ENCODE measurements around the gene DDHD1. TPM values are rescaled to one million over a fixed set of nuclear protein-coding genes. Genes with fewer than 3 reads are reported as not detected.
"Not testable (repeated sequence)": the region's sequence is repeated elsewhere in the genome, so short reads cannot be mapped to it uniquely, and the experiment has no call there.

Gene DDHD1
- total RNA-seq, 1 experiment from 2014 or later: 10.6 TPM

DNA sequence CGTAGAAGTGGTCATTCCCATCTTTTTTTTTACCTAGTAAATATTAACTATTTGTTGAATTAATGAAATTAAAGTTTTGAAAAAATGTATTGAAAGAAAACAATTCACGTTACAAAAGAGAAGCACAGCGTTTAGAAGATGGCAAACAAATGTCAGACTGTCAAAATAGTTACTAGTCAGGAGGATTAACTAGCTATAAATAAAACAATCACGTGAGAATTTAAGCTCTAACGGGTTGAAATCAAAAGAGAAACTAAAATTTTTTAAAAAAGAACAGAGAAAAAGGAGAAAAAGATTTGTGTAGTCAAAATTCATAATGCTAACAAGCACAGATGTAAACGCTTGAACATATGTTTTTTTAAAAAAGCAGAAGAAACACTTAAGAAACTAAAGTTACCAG, 26.4 kb downstream of the DDHD1 start:
- Histone ChIP-seq H3K79me2 (ENCODE audit: low read length) (no peaks in the 10 kb centered on the region), H3K36me3 (ENCODE audit: low read depth, low read length) (no peaks in the 10 kb centered on the region), H3K9me2 (replicated peaks; ENCODE audit: low read length) (no peaks in the 10 kb centered on the region), H3K9me3 (ENCODE audit: low read length) (no peaks in the 10 kb centered on the region), H4K20me1 (ENCODE audit: low read length) (no peaks in the 10 kb centered on the region), H3K9ac (ENCODE audit: low read length) (no peak overlapping the region), H2AFZ (ENCODE audit: low read length) (no peak overlapping the region), H3K27ac (ENCODE audit: low read length) (no peak overlapping the region), H3K4me1 (ENCODE audit: insufficient read depth, low read length) (no peaks in the 10 kb centered on the region), H3K27me3 (ENCODE audit: low read length) (no peaks in the 10 kb centered on the region), H3K4me2 (ENCODE audit: low read length) (no peak overlapping the region), H3K4me3 (ENCODE audit: low read length) (no peak overlapping the region), H3F3A (ENCODE audit: low read length, unreplicated experiment) (no peaks in the 10 kb centered on the region)
- ATAC-seq (no peak), DNase-seq (no peak)
- intact Hi-C loops (cut with micrococcal nuclease): no loop called here
- ChIA-PET CTCF (no interaction called here), POLR2A (ENCODE audit: unreplicated experiment) (no interaction called here)
- BruUV-seq (replicated peaks): no TSS peak
- TF ChIP-seq, protein P1, sequence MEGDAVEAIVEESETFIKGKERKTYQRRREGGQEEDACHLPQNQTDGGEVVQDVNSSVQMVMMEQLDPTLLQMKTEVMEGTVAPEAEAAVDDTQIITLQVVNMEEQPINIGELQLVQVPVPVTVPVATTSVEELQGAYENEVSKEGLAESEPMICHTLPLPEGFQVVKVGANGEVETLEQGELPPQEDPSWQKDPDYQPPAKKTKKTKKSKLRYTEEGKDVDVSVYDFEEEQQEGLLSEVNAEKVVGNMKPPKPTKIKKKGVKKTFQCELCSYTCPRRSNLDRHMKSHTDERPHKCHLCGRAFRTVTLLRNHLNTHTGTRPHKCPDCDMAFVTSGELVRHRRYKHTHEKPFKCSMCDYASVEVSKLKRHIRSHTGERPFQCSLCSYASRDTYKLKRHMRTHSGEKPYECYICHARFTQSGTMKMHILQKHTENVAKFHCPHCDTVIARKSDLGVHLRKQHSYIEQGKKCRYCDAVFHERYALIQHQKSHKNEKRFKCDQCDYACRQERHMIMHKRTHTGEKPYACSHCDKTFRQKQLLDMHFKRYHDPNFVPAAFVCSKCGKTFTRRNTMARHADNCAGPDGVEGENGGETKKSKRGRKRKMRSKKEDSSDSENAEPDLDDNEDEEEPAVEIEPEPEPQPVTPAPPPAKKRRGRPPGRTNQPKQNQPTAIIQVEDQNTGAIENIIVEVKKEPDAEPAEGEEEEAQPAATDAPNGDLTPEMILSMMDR (conservative IDR thresholded peaks at IDR 0.05; ENCODE audit: low read depth, low read length): no peak
- TF ChIP-seq EZH2phosphoT487 (IDR thresholded peaks at IDR 0.05; ENCODE audit: borderline replicate concordance, low read length) (no peak), EZH2 (IDR thresholded peaks at IDR 0.05; ENCODE audit: low read length, unreplicated experiment) (no peak)

DNA sequence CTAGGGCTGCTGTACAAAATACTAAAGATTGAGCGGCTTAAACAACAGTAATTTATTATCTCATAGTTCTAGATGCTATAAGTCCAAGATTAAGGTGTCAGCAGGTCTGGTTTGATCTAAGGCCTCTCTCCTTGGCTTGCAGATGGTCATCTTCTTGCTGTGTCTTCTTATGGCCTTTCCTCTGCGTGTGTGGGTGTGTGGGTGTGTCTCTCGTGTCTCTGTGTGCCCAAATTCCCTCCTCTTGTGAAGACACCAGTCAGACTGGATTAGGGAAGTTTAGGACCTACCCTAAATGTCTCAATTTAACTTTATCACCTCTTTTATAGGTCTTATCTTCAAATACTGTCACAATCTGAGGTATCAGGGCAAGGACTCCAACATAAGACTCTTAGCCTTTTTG, 28.3 kb downstream of the DDHD1 start:
- no peaks in the 10 kb centered on the region for H3K9me3 ChIP-seq (ENCODE audit: low read length)
- POLR2A ChIA-PET (ENCODE audit: unreplicated experiment): interaction anchor here (0.6 kb wide), 1 partner anchor 26 kb away, joined by 3 read pairs; no protein-coding TSS in a partner anchor
- intact Hi-C loops (cut with micrococcal nuclease): no loop called here

DNA sequence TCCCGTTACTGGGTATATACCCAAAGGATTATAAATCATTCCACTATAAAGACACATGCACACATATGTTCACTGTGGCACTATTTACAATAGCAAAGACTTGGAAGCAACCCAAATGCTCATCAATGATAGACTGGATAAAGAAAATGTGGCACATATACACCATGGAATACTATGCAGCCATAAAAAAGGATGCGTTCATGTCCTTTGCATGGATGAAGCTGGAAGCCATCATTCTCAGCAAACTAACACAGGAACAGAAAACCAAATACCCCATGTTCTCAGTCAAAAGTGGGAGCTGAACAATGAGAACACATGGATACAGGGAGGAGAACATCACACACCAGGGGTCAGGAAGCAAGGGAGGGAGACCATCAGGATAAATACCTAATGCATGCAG, 31.7 kb downstream of the DDHD1 start:
- H3K4me3 ChIP-seq (ENCODE audit: low read length); CTCF ChIA-PET; H3K27ac ChIP-seq (ENCODE audit: low read length); H3K36me3 ChIP-seq (ENCODE audit: low read depth, low read length); H3K9me2 ChIP-seq (replicated peaks; ENCODE audit: low read length); intact Hi-C loops (cut with micrococcal nuclease); H3K79me2 ChIP-seq (ENCODE audit: low read length); H3F3A ChIP-seq (ENCODE audit: low read length, unreplicated experiment); POLR2A ChIA-PET (ENCODE audit: unreplicated experiment); H3K9ac ChIP-seq (ENCODE audit: low read length); H4K20me1 ChIP-seq (ENCODE audit: low read length); H3K27me3 ChIP-seq (ENCODE audit: low read length); ATAC-seq; DNase-seq; H3K4me1 ChIP-seq (ENCODE audit: insufficient read depth, low read length); H3K9me3 ChIP-seq (ENCODE audit: low read length); H2AFZ ChIP-seq (ENCODE audit: low read length); H3K4me2 ChIP-seq (ENCODE audit: low read length); BruUV-seq (replicated peaks): not testable (repeated sequence)

More for the DNA sequence above, 28.3 kb downstream of the DDHD1 start:
- H3K9ac ChIP-seq (ENCODE audit: low read length): no peak overlapping the region
- TF ChIP-seq EZH2 (IDR thresholded peaks at IDR 0.05; ENCODE audit: low read length, unreplicated experiment) (no peak), EZH2phosphoT487 (IDR thresholded peaks at IDR 0.05; ENCODE audit: borderline replicate concordance, low read length) (no peak)
- TF ChIP-seq, protein P1 (conservative IDR thresholded peaks at IDR 0.05; ENCODE audit: low read depth, low read length): no peak
- no peaks in the 10 kb centered on the region for H3K36me3 ChIP-seq (ENCODE audit: low read depth, low read length)
- DNase-seq (no peak), ATAC-seq (no peak)
- no peaks in the 10 kb centered on the region for H3K9me2 ChIP-seq (replicated peaks; ENCODE audit: low read length)
- H3K27ac ChIP-seq (ENCODE audit: low read length): no peak overlapping the region
- no TSS peak for BruUV-seq (replicated peaks)
- H3F3A ChIP-seq (ENCODE audit: low read length, unreplicated experiment): no peaks in the 10 kb centered on the region
- no peaks in the 10 kb centered on the region for H3K4me1 ChIP-seq (ENCODE audit: insufficient read depth, low read length)
- no peaks in the 10 kb centered on the region for H3K79me2 ChIP-seq (ENCODE audit: low read length)
- no peaks in the 10 kb centered on the region for H4K20me1 ChIP-seq (ENCODE audit: low read length)
- no peaks in the 10 kb centered on the region for H3K27me3 ChIP-seq (ENCODE audit: low read length)
- CTCF ChIA-PET: no interaction called here
- H3K4me2 ChIP-seq (ENCODE audit: low read length): no peak overlapping the region
- no peak overlapping the region for H3K4me3 ChIP-seq (ENCODE audit: low read length)
- H2AFZ ChIP-seq (ENCODE audit: low read length): no peak overlapping the region

DNA sequence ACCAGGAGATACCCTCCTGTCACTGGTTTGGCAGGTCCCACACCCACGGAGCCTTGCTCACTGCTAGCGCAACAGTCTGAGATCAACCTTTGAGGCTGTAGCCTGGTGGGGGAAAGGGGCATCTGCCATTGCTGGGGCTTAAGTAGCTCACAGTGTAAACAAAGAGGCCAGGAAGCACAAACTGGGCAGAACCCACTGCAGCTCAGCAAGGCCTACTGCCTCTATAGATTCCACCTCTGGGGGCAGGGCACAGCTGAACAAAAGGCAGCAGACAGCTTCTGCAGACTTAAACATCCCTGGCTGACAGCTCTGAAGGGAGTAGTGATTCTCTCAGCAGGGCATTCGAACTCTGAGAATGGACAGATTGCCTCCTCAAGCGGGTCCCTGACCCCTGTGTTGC, 35.6 kb downstream of the DDHD1 start:
- H3K79me2 ChIP-seq (ENCODE audit: low read length); H3K27me3 ChIP-seq (ENCODE audit: low read length); H4K20me1 ChIP-seq (ENCODE audit: low read length); BruUV-seq (replicated peaks); H3K36me3 ChIP-seq (ENCODE audit: low read depth, low read length); H3K9me3 ChIP-seq (ENCODE audit: low read length); H3K9me2 ChIP-seq (replicated peaks; ENCODE audit: low read length); CTCF ChIA-PET; ATAC-seq; POLR2A ChIA-PET (ENCODE audit: unreplicated experiment); H3K4me1 ChIP-seq (ENCODE audit: insufficient read depth, low read length); H3K27ac ChIP-seq (ENCODE audit: low read length); H3K4me3 ChIP-seq (ENCODE audit: low read length); H3K9ac ChIP-seq (ENCODE audit: low read length); H2AFZ ChIP-seq (ENCODE audit: low read length); DNase-seq; intact Hi-C loops (cut with micrococcal nuclease); H3K4me2 ChIP-seq (ENCODE audit: low read length); H3F3A ChIP-seq (ENCODE audit: low read length, unreplicated experiment): not testable (repeated sequence)
